T-helper 2 cell treated with Interferon-gamma antibody and Interleukin-4, amounts not matched to agents 5 μg/mL and 100 μg/mL, for 36 hours (primary cell): ENCODE measurements around the gene SCAMP4.

ENCODE experiments used
- DNase-seq: peaks from one replicate; pipeline ENCODE4 v3.0.0; 2021; ENCODE audit warnings: low spot score
- H3K27ac Mint-ChIP-seq: one replicate; pipeline ENCODE4 v1.8.0; 2021; ENCODE audit warnings: mild to moderate bottlenecking, mixed read lengths
- H3K27me3 Mint-ChIP-seq: one replicate; pipeline ENCODE4 v1.8.0; 2021; ENCODE audit warnings: low read depth, mixed read lengths
- H3K36me3 Mint-ChIP-seq: one replicate; pipeline ENCODE4 v1.8.0; 2021; ENCODE audit warnings: low read depth, mixed read lengths
- H3K4me1 Mint-ChIP-seq: one replicate; pipeline ENCODE4 v1.8.0; 2021; ENCODE audit warnings: low read depth, mixed read lengths
- H3K4me3 Mint-ChIP-seq: one replicate; pipeline ENCODE4 v1.8.0; 2022; ENCODE audit warnings: mild to moderate bottlenecking, moderate library complexity, mixed read lengths
- H3K9me3 Mint-ChIP-seq: one replicate; pipeline ENCODE4 v1.8.0; 2021; ENCODE audit warnings: mixed read lengths

SCAMP4 gene

GRCh38 chr19:1862424-1863327 is 42.5 kb upstream of the SCAMP4 start:
- peaks cover 8% of the 10 kb centered on the region for H3K4me1 Mint-ChIP-seq
- H3K27me3 Mint-ChIP-seq = no peaks in the 10 kb centered on the region
- H3K9me3 Mint-ChIP-seq = no peaks in the 10 kb centered on the region
- peak overlapping the region; percentile 96 for H3K4me3 Mint-ChIP-seq
- peaks cover 3% of the 10 kb centered on the region for H3K36me3 Mint-ChIP-seq
- DNase-seq = peak; percentile 60
- H3K27ac Mint-ChIP-seq = peak overlapping the region; percentile 95

GRCh38 chr19:1863328-1863637 is 41.9 kb upstream of the SCAMP4 start, which contains the start of gene KLF16:
Gene KLF16 (minus strand): TSS chr19:1863579. CDS start chr19:1863497, 82 bp downstream.
- Mint-ChIP-seq H3K4me3 (peak within 1 kb of the TSS; percentile 96), H3K27me3 (no peaks in the 10 kb centered on the region), H3K27ac (peak within 1 kb of the TSS; percentile 95), H3K9me3 (no peaks in the 10 kb centered on the region), H3K36me3 (peaks cover 3% of the 10 kb centered on the region), H3K4me1 (peaks cover 11% of the 10 kb centered on the region)
- DNase-seq = no peak

DNA sequence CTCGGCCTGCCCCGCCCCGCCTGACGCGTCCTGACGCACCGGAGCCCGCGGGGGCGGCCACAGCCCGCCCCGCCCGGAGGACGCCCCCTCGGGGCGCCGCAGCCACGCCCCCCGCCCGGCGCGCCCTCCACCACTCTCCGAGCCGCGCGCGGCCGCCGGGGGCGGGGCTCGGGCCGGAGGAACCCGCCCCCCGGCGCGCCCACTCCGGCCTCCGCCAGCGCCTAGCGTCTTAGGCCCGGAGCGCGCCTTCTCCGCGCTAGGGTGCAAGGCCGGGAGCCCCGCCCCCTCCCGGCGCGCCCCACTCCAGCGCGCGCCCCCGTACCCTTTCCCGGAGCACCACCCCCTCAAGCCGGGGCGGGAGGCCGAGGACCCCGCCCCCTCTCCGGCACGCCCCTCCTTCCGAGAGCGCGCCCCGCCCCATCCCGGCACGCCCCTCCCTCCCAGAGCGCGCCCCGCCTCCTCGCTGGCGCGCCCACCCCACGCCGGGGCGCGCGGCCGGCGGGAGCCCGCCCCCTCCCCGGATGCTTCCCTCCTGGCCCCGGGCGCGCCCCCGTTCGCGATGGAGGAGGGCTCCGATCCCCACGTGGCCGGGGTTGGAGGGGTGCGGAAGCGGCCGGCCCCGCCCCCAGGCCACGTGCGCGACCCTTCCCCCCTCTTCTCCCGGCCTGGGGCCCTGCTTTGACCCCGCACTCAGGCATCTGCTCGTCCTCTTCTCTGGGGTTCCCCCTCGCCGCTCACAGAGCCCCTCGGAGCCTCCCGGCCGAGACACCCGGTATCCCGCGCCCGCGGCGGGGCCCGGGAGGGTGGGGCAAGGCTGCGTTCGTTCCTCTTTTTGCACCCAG is 41.3 kb upstream of the SCAMP4 start:
- peak overlapping the region; percentile 76 for H3K4me3 Mint-ChIP-seq
- no peaks in the 10 kb centered on the region for H3K27me3 Mint-ChIP-seq
- DNase-seq = peak; percentile 92
- no peaks in the 10 kb centered on the region for H3K9me3 Mint-ChIP-seq
- peaks cover 5% of the 10 kb centered on the region for H3K36me3 Mint-ChIP-seq
- H3K4me1 Mint-ChIP-seq = peaks cover 13% of the 10 kb centered on the region
- H3K27ac Mint-ChIP-seq = peak overlapping the region; percentile 60

DNA sequence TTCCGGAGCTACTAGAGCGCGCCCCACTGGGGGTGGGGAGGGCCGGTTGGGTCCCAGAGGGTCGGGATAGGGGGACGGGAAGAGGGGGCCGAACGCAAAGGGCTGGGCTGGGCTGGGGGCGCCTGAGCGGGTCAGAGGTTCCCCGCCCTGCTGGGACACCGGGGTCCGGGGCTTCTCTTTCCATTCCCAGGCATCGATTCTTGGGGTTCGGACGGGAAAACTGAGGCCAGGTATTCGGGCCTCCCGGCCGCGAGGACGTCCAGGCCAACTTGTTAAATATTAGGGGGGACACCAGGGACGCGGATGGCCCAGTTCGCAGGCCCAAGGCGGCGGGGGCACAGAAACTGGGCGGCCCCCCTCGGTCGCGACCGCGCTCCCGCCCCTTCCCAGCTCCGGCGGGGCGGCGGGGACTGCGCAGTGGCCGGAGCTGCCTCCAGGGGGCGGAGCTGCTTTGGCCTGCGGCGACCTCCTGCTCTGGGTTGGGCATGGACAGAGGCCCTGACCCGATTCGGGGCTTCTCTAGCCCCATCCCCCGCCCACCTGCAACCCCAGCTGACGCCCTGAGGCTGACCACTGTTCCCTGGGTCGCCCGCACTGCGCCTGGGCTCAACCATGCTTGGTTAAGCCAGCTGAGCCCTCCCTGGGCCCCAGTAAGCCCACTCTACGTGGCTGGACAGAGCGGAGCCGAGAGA is 40.6 kb upstream of the SCAMP4 start:
- peak; percentile 75 for DNase-seq
- peak overlapping the region; percentile 76 for H3K4me3 Mint-ChIP-seq
- peaks cover 12% of the 10 kb centered on the region for H3K4me1 Mint-ChIP-seq
- H3K27ac Mint-ChIP-seq = peak overlapping the region; percentile 75
- no peaks in the 10 kb centered on the region for H3K27me3 Mint-ChIP-seq
- H3K9me3 Mint-ChIP-seq = no peaks in the 10 kb centered on the region
- H3K36me3 Mint-ChIP-seq = peaks cover 4% of the 10 kb centered on the region

DNA sequence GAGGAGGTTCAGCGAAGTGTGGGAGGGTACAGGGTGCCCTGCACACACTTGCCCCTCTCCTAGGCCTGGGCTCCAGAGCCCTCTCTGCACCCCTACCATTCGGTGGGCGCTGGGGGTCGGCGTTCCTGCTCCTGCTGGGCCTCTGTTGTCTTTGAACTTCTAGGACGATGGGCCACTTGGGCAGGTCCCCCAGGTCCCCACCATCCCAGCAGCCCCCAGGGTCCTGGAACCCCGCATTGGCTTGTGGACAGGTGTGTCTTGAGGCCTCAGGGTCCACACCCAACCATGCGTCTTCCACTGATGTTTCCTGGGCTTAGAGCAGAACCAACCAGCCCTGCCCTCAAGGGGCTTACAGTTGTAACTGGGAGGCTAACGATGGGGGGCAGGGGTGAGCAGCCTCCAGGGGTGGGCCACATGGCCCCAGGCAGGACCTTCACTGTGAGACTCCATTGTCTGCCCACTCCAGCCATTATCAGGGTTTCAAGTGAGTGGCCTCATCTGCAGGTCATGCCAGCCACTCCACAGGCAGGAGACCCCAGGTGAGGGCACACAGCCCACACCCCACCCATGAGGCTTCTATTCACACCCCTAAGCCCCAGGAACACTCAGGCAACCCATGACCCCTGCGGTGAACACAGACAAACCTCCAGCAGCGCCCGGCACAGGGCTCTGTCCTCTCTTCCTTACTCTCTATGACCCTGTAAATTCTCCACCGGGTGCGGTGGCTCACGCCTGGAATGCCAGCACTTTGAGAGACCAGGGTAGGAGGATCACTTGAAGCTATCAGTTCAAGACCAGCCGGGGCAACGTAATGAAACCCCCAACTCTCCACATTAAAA is 39.8 kb upstream of the SCAMP4 start:
- DNase-seq = no peak
- Mint-ChIP-seq H3K4me1 (peaks cover 13% of the 10 kb centered on the region), H3K27ac (peak overlapping the region; percentile 75), H3K27me3 (no peaks in the 10 kb centered on the region), H3K9me3 (no peaks in the 10 kb centered on the region), H3K4me3 (peak overlapping the region; percentile 69), H3K36me3 (peaks cover 7% of the 10 kb centered on the region)

GRCh38 chr19:1866693-1867348 is 38.4 kb upstream of the SCAMP4 start:
- peaks cover 8% of the 10 kb centered on the region for H3K36me3 Mint-ChIP-seq
- DNase-seq = no peak
- H3K9me3 Mint-ChIP-seq = no peaks in the 10 kb centered on the region
- no peaks in the 10 kb centered on the region for H3K27me3 Mint-ChIP-seq
- H3K4me3 Mint-ChIP-seq = no peak overlapping the region
- no peak overlapping the region for H3K27ac Mint-ChIP-seq
- peaks cover 9% of the 10 kb centered on the region for H3K4me1 Mint-ChIP-seq

DNA sequence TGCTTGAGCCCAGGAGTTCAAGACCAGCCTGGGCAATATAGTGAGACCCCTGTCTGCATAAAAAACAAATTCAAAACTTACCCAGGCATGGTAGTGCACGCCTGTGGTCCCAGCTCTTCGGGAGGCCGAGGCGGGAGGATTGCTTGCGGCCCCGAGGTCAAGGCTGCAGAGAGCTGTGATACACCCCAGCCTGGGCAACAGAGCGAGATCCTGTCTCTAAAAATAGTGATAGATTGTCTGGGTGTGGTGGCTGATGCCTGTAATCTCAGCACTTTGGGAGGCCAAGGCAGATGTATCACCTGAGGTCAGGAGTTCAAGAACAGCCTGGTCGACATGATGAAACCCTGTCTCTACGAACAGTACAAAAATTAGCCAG is 37.9 kb upstream of the SCAMP4 start:
- peaks cover 9% of the 10 kb centered on the region for H3K4me1 Mint-ChIP-seq
- DNase-seq = no peak
- no peaks in the 10 kb centered on the region for H3K9me3 Mint-ChIP-seq
- peaks cover 8% of the 10 kb centered on the region for H3K36me3 Mint-ChIP-seq
- H3K27me3 Mint-ChIP-seq = no peaks in the 10 kb centered on the region
- H3K4me3 Mint-ChIP-seq = no peak overlapping the region
- H3K27ac Mint-ChIP-seq = peak overlapping the region; percentile 15

DNA sequence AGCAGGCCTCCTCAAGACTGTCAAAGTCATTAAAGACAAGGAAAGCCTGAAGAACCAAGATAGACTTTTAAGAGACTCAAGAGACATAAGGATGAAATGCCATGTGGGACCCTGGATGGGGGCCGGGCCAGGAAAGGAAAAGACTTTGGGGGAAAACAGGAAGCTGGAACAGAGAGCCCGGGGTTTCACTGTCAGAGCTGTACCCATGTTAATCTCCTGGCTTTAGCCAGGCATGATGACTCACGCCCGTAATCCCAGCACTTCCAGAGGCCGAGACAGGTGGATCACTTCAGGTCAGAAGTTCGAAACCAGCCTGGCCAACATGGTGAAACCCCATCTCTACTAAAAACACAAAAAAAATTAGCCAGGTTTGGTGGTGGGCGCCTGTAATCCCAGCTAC is 36.2 kb upstream of the SCAMP4 start:
- Mint-ChIP-seq H3K4me3 (no peak overlapping the region), H3K36me3 (peaks cover 11% of the 10 kb centered on the region), H3K9me3 (no peaks in the 10 kb centered on the region), H3K27ac (peak overlapping the region; percentile 20), H3K27me3 (no peaks in the 10 kb centered on the region), H3K4me1 (peaks cover 10% of the 10 kb centered on the region)
- no peak for DNase-seq

DNA sequence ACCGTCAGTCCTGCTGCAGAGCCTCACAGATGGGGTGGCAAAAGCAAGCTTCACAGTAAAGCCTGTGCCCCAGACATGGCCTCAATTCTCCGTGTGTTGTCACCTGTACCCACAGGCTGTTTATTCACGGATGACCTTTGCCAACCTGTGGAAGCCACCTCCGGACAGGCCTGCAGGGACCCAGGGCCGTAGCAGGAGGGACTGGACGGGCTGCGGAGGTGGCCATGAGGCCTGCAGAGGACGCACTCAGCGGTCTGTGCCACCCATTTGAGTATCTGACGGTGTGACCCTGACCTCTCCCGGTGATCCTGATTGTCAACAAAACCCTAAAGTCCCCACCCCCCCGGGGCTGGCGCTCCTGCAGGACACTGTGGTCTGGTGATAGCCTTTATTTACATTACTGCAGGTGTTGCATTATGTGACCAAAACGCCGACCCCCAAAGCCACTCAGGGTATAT is 34.0 kb upstream of the SCAMP4 start:
- no peak overlapping the region for H3K4me3 Mint-ChIP-seq
- no peak overlapping the region for H3K27ac Mint-ChIP-seq
- DNase-seq = no peak

DNA sequence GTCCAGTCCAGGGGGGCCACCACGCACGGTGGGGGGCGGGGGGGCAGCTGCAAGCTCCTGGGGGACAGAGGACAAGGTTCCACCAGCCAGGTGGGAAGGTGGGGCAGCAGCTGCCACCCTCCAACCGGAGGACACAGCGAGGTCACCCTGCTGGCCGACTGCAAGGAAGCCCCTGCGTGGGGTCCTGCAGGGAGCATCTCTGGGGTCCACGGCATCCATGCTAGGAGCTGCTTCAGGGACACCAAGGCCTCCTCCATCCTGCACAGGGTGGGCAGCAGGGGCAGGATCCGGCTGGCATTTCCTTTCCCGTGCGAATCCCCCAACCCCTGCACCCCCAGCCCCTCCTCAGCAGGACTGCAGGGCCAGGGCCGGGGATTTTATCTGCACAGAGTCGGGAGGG is 33.6 kb upstream of the SCAMP4 start:
- Mint-ChIP-seq H3K36me3 (peaks cover 23% of the 10 kb centered on the region), H3K4me3 (no peak overlapping the region), H3K27ac (no peak overlapping the region), H3K27me3 (no peaks in the 10 kb centered on the region), H3K9me3 (no peaks in the 10 kb centered on the region), H3K4me1 (peaks cover 20% of the 10 kb centered on the region)
- DNase-seq = no peak

More for the DNA sequence above, 34.0 kb upstream of the SCAMP4 start:
- Mint-ChIP-seq H3K9me3 (no peaks in the 10 kb centered on the region), H3K4me1 (peaks cover 20% of the 10 kb centered on the region), H3K27me3 (no peaks in the 10 kb centered on the region), H3K36me3 (peaks cover 23% of the 10 kb centered on the region)

- Mint-ChIP-seq H3K27me3 (no peaks in the 10 kb centered on the region), H3K4me3 (peak overlapping the region; percentile 91), H3K27ac (peak overlapping the region; percentile 15), H3K36me3 (peaks cover 21% of the 10 kb centered on the region), H3K9me3 (no peaks in the 10 kb centered on the region), H3K4me1 (peaks cover 19% of the 10 kb centered on the region)
- DNase-seq = no peak
Observed at GRCh38 chr19:1872807-1873523, 32.2 kb upstream of the SCAMP4 start.
